BE2C (cell line): Measurements from ENCODE around the gene FAM168B.

Experiments
- DNase-seq: peaks from one replicate; pipeline ENCODE4 v3.0.0-alpha.2; 2020
- H3K27me3 ChIP-seq: fragments of 250-450 bp; sonication (Bioruptor Pico); 2 replicates; pipeline ENCODE4 v1.5.1; 2020; ENCODE audit warnings: mild to moderate bottlenecking
- H3K36me3 ChIP-seq: fragments of 250-450 bp; sonication (Bioruptor Pico); 2 replicates; pipeline ENCODE4 v1.5.1; 2020; ENCODE audit warnings: mild to moderate bottlenecking
- H3K4me1 ChIP-seq: fragments of 250-450 bp; sonication (Bioruptor Pico); 2 replicates; pipeline ENCODE4 v1.5.1; 2020
- H3K4me3 ChIP-seq: 2 replicates; pipeline ENCODE4 v1.5.1; 2011; ENCODE audit warnings: low read depth, low read length
- H3K9me3 ChIP-seq: fragments of 250-450 bp; sonication (Bioruptor Pico); 2 replicates; pipeline ENCODE4 v1.5.1; 2020
- CTCF ChIP-seq: IDR thresholded peaks from 2 replicates; pipeline ENCODE4 v1.5.1; 2012; ENCODE audit warnings: mild to moderate bottlenecking, low read depth, low read length

FAM168B gene

GRCh38 chr2:131039535-131039907 lies 53.7 kb downstream of the FAM168B start:
- Histone ChIP-seq H3K9me3 (no peaks in the 10 kb centered on the region), H3K36me3 (no peaks in the 10 kb centered on the region), H3K4me3 (no peak overlapping the region), H3K4me1 (no peaks in the 10 kb centered on the region), H3K27me3 (peaks cover 2% of the 10 kb centered on the region; the same call in 1 of the 2 replicates)
- no peak for DNase-seq
- no peak for TF ChIP-seq CTCF

DNA sequence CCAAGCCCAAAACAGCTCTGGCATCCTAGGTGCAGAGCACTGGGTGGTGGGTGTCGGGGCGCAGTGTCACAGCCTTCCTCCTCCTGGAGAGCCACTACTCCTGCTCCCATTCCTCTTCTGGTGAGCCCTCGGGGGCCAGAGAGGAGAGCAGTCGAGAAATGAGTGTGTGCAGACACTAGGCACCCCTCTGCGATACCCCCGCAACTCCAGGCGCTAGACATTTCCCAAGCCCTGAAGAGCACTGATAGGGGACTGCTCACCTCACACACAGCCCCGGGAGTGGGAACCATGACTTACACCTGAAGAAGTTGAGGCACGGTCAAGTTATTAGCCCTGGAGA lies 54.2 kb downstream of the FAM168B start:
- TF ChIP-seq CTCF: no peak
- H3K27me3 ChIP-seq: peaks cover 5% of the 10 kb centered on the region; the same call in 1 of the 2 replicates
- H3K9me3 ChIP-seq: no peaks in the 10 kb centered on the region
- H3K4me3 ChIP-seq: no peak overlapping the region
- no peaks in the 10 kb centered on the region for H3K36me3 ChIP-seq
- DNase-seq: no peak
- H3K4me1 ChIP-seq: no peaks in the 10 kb centered on the region

DNA sequence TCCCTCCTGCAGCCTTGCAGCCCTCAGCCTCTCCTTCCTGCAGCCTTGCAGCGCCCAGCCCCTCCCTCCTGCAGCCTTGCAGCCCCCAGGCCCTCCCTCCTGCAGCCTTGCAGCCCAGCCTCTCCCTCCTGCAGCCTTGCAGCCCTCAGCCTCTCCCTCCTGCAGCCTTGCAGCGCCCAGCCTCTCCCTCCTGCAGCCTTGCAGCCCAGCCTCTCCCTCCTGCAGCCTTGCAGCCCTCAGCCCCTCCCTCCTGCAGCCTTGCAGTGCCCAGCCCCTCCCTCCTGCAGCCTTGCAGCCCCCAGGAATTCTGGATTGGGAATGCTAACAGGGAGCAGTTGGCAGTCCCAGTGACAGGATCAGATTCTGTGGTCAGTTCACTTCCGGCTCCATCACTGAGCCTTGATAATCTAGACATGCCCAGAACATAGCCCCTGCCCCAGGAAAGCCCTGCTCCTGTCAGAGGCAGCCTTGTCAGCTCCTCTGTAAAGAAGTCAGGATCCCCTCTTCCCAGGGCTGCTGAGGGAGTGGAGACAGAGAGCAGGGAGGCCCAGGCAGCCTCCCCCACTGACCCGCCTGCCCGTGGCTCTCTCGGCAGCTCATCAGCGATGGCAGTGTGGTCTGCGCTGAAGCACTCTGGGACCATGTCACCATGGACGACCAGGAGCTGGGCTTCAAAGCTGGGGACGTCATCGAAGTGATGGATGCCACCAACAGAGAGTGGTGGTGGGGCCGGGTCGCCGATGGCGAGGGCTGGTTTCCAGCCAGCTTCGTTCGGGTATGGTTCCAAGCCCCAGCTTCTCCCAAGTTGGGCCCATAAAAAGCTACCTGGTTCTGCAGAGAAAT lies 54.8 kb downstream of the FAM168B start:
- Histone ChIP-seq H3K9me3 (no peaks in the 10 kb centered on the region), H3K27me3 (peaks cover 5% of the 10 kb centered on the region; the same call in 1 of the 2 replicates), H3K4me3 (no peak overlapping the region), H3K36me3 (no peaks in the 10 kb centered on the region), H3K4me1 (no peaks in the 10 kb centered on the region)
- DNase-seq: no peak
- no peak for TF ChIP-seq CTCF

DNA sequence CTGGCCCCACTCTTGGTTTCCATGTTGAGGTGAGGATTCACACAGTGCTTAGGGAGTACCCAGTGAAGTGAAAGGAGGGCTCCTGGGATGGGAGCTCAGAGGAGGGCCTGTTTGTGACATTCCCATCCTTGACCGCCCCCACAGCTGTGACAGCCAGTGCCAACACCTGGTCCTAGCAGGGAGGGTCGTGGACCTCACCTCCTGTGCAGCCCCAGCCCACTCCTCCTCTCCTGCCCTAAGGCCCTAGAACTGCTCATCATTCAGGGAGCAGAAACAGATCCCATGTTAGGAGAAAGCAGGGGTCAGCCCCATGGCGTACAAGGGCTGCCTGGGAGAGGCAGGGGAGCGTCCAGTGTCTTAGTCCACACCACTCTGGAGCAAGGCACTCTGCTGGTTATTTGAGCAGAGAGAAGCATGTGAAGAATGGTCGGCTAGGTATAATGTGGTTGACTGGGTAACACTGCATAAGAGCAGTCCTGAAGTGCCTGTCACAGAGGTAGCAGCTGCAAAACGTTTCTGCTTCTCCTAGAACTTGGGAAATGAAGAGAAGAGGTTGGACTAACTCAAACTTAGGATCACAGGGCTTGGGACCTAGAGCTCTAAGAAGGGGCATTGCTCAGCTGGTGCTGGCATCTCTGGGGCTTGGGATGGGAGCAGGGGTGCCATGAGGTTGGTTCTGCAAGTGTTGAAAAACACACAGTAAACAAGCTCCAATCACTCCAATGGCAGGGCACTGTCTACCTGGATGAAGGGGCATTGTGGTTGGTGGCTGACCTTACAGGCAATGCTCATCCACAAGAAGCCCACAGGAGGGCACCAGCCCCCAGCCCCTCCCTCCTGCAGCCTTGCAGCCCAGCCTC lies 55.6 kb downstream of the FAM168B start:
- Histone ChIP-seq H3K4me1 (no peaks in the 10 kb centered on the region), H3K4me3 (no peak overlapping the region), H3K27me3 (peaks cover 5% of the 10 kb centered on the region; the same call in 1 of the 2 replicates), H3K36me3 (no peaks in the 10 kb centered on the region), H3K9me3 (no peaks in the 10 kb centered on the region)
- no peak for DNase-seq
- TF ChIP-seq CTCF: no peak

DNA sequence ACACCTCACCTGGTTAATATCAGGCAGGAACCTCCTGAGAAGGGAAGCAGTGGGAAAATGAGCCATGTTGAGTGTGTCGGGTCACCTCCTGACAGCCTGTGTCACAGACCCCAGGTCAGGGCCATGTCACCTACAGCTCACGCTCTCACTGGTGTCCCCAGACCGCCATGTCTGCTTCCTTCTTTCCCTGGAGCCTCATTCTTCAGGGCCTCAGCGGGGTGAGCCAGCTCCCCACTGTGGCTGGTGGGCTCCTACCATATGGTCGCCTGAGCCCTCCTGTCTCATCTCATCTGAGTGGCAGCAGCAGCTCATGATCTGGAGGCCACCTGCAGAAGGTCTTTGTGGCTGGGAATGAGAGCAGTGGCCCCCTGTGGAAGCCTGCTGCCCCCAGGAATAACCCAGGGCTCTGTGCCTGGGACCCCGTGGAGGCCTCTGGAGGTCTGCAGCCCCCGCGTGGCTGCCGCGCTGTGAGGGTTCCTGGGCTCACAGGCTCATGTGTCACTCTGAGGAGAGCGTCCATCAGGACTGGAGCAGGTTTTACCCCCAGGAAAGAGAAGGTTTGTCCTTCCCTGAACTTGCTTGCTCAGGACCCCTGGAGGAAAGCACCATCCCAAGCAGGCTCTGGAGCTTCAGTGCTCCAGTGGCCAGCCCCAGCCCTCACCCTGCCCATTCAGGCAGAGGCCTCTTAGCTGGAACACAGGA lies 56.4 kb downstream of the FAM168B start:
- Histone ChIP-seq H3K36me3 (no peaks in the 10 kb centered on the region), H3K27me3 (peaks cover 5% of the 10 kb centered on the region; the same call in 1 of the 2 replicates), H3K4me3 (no peak overlapping the region), H3K9me3 (no peaks in the 10 kb centered on the region), H3K4me1 (no peaks in the 10 kb centered on the region)
- TF ChIP-seq CTCF: no peak
- DNase-seq: no peak
